HEK293 (cell line): ENCODE results near the gene EBF3.
A peak's percentile ranks its signal among the peaks of the same experiment; 100 is the strongest.

Experiments
- CTCF ChIA-PET: fragments of 350-600 bp; formaldehyde crosslinking; extraction: SDS; loops from one replicate; lab custom pipeline; 2021; ENCODE audit warnings: antibody characterized with exemption; lab: Yijun Ruan, JAX
- POLR2A ChIA-PET: fragments of 300-600 bp; formaldehyde crosslinking; extraction: SDS; loops from one replicate; lab custom pipeline; 2020; ENCODE audit warnings: antibody characterized with exemption, inconsistent platforms; lab: Yijun Ruan, JAX
- H3K27ac ChIP-seq: fragments of 200-500 bp; sonication (Bioruptor generic); 2 replicates; pipeline ENCODE4 v1.5.1; 2014; ENCODE audit warnings: low read depth, low read length, control low read depth, inconsistent platforms; ENCODE audit errors: extremely low read depth
- H3K36me3 ChIP-seq, 2 experiments: fragments of 200-500 bp in 1 of 2; sonication (Bioruptor generic) in 1 of 2; 1 replicate in 1 of 2; 2 replicates in 1 of 2; pipeline ENCODE4 v1.5.1; 2014 to 2017; ENCODE audit warnings: inconsistent platforms in 2 of 2, low read length in 2 of 2; ENCODE audit not compliant: control insufficient read depth in 2 of 2, insufficient read depth in 1 of 2
- H3K4me1 ChIP-seq: fragments of 200-500 bp; sonication (Bioruptor generic); 2 replicates; pipeline ENCODE4 v1.5.1; 2014; ENCODE audit warnings: mild to moderate bottlenecking, low read length, inconsistent platforms; ENCODE audit not compliant: control insufficient read depth, insufficient read depth
- H3K4me3 ChIP-seq: 2 replicates; pipeline ENCODE4 v1.5.1; 2011; ENCODE audit warnings: low read depth, mild to moderate bottlenecking, control low read depth, low read length, moderate library complexity
- H3K9me3 ChIP-seq: fragments of 200-500 bp; sonication (Bioruptor generic); 2 replicates; pipeline ENCODE4 v1.5.1; 2014; ENCODE audit warnings: low read depth, low read length, inconsistent platforms; ENCODE audit not compliant: control insufficient read depth, insufficient read depth
- FEZF1 ChIP-seq: fragments of 450-650 bp; formaldehyde crosslinking; IDR thresholded peaks from 2 replicates; pipeline ENCODE4 v1.5.1; 2016; ENCODE audit warnings: missing biosample characterization, missing genetic modification characterization
- GLIS2 ChIP-seq: fragments of 450-650 bp; formaldehyde crosslinking; IDR thresholded peaks from 2 replicates; pipeline ENCODE4 v1.5.1; 2016; ENCODE audit warnings: missing biosample characterization, missing genetic modification characterization
- HOXD13 ChIP-seq: sonication (generic); formaldehyde crosslinking; IDR thresholded peaks from 2 replicates; pipeline ENCODE4 v1.8.0; 2022; ENCODE audit warnings: missing genetic modification reagents, borderline replicate concordance
- KLF8 ChIP-seq: fragments of 450-650 bp; formaldehyde crosslinking; IDR thresholded peaks from 2 replicates; pipeline ENCODE4 v1.5.1; 2016; ENCODE audit warnings: missing biosample characterization, missing genetic modification characterization
- MYNN ChIP-seq: fragments of 450-650 bp; formaldehyde crosslinking; IDR thresholded peaks from 2 replicates; pipeline ENCODE4 v1.5.1; 2016; ENCODE audit warnings: missing biosample characterization, missing genetic modification characterization, borderline replicate concordance
- REPIN1 ChIP-seq: fragments of 450-650 bp; formaldehyde crosslinking; IDR thresholded peaks from 2 replicates; pipeline ENCODE4 v1.5.1; 2017; ENCODE audit warnings: missing biosample characterization, missing genetic modification characterization, low read depth
- YY1 ChIP-seq: fragments of 450-650 bp; formaldehyde crosslinking; IDR thresholded peaks from 2 replicates; pipeline ENCODE4 v1.5.1; 2018; ENCODE audit warnings: missing biosample characterization, missing genetic modification characterization
- ZBTB1 ChIP-seq: fragments of 450-650 bp; formaldehyde crosslinking; IDR thresholded peaks from 2 replicates; pipeline ENCODE4 v1.5.1; 2016; ENCODE audit warnings: missing biosample characterization, missing genetic modification characterization
- ZBTB7A ChIP-seq: fragments of 450-650 bp; formaldehyde crosslinking; IDR thresholded peaks from 2 replicates; pipeline ENCODE4 v1.5.1; 2016; ENCODE audit warnings: low read depth, missing biosample characterization, missing genetic modification characterization
- ZIC2 ChIP-seq: fragments of 450-650 bp; formaldehyde crosslinking; IDR thresholded peaks from 2 replicates; pipeline ENCODE4 v1.5.1; 2016; ENCODE audit warnings: missing biosample characterization, missing genetic modification characterization
- ZNF114 ChIP-seq: fragments of 450-650 bp; formaldehyde crosslinking; IDR thresholded peaks from 2 replicates; pipeline ENCODE4 v1.5.0; 2017; ENCODE audit warnings: missing biosample characterization, missing genetic modification characterization
- ZNF138 ChIP-seq: fragments of 450-650 bp; formaldehyde crosslinking; IDR thresholded peaks from 2 replicates; pipeline ENCODE4 v1.5.1; 2016; ENCODE audit warnings: missing biosample characterization, missing genetic modification characterization, borderline replicate concordance
- ZNF2 ChIP-seq: fragments of 450-650 bp; formaldehyde crosslinking; IDR thresholded peaks from 2 replicates; pipeline ENCODE4 v1.5.1; 2016; ENCODE audit warnings: missing biosample characterization, missing genetic modification characterization
- ZNF280C ChIP-seq: fragments of 450-650 bp; formaldehyde crosslinking; IDR thresholded peaks from 2 replicates; pipeline ENCODE4 v1.5.1; 2016; ENCODE audit warnings: missing biosample characterization, missing genetic modification characterization
- ZNF292 ChIP-seq: fragments of 450-650 bp; formaldehyde crosslinking; IDR thresholded peaks from 2 replicates; pipeline ENCODE4 v1.5.1; 2016; ENCODE audit warnings: low read depth, missing biosample characterization, missing genetic modification characterization, borderline replicate concordance
- ZNF311 ChIP-seq: fragments of 450-650 bp; formaldehyde crosslinking; IDR thresholded peaks from 2 replicates; pipeline ENCODE4 v1.5.1; 2017; ENCODE audit warnings: missing biosample characterization, missing genetic modification characterization, borderline replicate concordance
- ZNF404 ChIP-seq: fragments of 450-650 bp; formaldehyde crosslinking; IDR thresholded peaks from 2 replicates; pipeline ENCODE4 v1.5.1; 2017; ENCODE audit warnings: missing biosample characterization, missing genetic modification characterization
- ZNF510 ChIP-seq: fragments of 450-650 bp; formaldehyde crosslinking; IDR thresholded peaks from 2 replicates; pipeline ENCODE4 v1.5.1; 2018; ENCODE audit warnings: mild to moderate bottlenecking, missing genetic modification characterization, missing biosample characterization; ENCODE audit not compliant: insufficient replicate concordance
- ZNF544 ChIP-seq: fragments of 450-650 bp; formaldehyde crosslinking; IDR thresholded peaks from 2 replicates; pipeline ENCODE4 v1.5.0; 2017; ENCODE audit warnings: missing biosample characterization, missing genetic modification characterization
- ZNF548 ChIP-seq: fragments of 450-650 bp; formaldehyde crosslinking; IDR thresholded peaks from 2 replicates; pipeline ENCODE4 v1.5.1; 2016; ENCODE audit warnings: missing biosample characterization, missing genetic modification characterization
- ZNF624 ChIP-seq: fragments of 450-650 bp; formaldehyde crosslinking; IDR thresholded peaks from 2 replicates; pipeline ENCODE4 v1.5.1; 2017; ENCODE audit warnings: missing biosample characterization, missing genetic modification characterization
- ZNF626 ChIP-seq: fragments of 450-650 bp; sonication (Bioruptor Pico); formaldehyde crosslinking; IDR thresholded peaks from 2 replicates; pipeline ENCODE4 v1.5.1; 2018; ENCODE audit warnings: missing biosample characterization, missing genetic modification characterization, inconsistent platforms
- ZNF629 ChIP-seq: fragments of 450-650 bp; formaldehyde crosslinking; IDR thresholded peaks from 2 replicates; pipeline ENCODE4 v1.5.1; 2017; ENCODE audit warnings: missing biosample characterization, missing genetic modification characterization
- ZNF658 ChIP-seq: fragments of 450-650 bp; formaldehyde crosslinking; IDR thresholded peaks from 2 replicates; pipeline ENCODE4; 2016; ENCODE audit warnings: missing biosample characterization, missing genetic modification characterization
- ZNF76 ChIP-seq: fragments of 450-650 bp; formaldehyde crosslinking; IDR thresholded peaks from 2 replicates; pipeline ENCODE4; 2016; ENCODE audit warnings: low read depth, missing biosample characterization, missing genetic modification characterization, borderline replicate concordance
- ZSCAN16 ChIP-seq: fragments of 450-650 bp; formaldehyde crosslinking; IDR thresholded peaks from 2 replicates; pipeline ENCODE4 v1.5.1; 2016; ENCODE audit warnings: missing biosample characterization, missing genetic modification characterization
- ZSCAN5A ChIP-seq: fragments of 450-650 bp; formaldehyde crosslinking; IDR thresholded peaks from 2 replicates; pipeline ENCODE4 v1.5.1; 2016; ENCODE audit warnings: missing biosample characterization, missing genetic modification characterization
- TF ChIP-seq, protein P1 (sequence below): fragments of 450-650 bp; formaldehyde crosslinking; IDR thresholded peaks from 2 replicates; pipeline ENCODE4 v1.5.1; 2016; ENCODE audit warnings: missing biosample characterization, missing genetic modification characterization
- TF ChIP-seq, protein P2 (sequence below): fragments of 450-650 bp; formaldehyde crosslinking; IDR thresholded peaks from 2 replicates; pipeline ENCODE4 v1.5.1; 2016; ENCODE audit warnings: missing biosample characterization, missing genetic modification characterization
- TF ChIP-seq, protein P3 (sequence below): fragments of 450-650 bp; formaldehyde crosslinking; IDR thresholded peaks from 2 replicates; pipeline ENCODE4 v1.5.1; 2016; ENCODE audit warnings: missing biosample characterization, missing genetic modification characterization

The EBF3 gene

DNA sequence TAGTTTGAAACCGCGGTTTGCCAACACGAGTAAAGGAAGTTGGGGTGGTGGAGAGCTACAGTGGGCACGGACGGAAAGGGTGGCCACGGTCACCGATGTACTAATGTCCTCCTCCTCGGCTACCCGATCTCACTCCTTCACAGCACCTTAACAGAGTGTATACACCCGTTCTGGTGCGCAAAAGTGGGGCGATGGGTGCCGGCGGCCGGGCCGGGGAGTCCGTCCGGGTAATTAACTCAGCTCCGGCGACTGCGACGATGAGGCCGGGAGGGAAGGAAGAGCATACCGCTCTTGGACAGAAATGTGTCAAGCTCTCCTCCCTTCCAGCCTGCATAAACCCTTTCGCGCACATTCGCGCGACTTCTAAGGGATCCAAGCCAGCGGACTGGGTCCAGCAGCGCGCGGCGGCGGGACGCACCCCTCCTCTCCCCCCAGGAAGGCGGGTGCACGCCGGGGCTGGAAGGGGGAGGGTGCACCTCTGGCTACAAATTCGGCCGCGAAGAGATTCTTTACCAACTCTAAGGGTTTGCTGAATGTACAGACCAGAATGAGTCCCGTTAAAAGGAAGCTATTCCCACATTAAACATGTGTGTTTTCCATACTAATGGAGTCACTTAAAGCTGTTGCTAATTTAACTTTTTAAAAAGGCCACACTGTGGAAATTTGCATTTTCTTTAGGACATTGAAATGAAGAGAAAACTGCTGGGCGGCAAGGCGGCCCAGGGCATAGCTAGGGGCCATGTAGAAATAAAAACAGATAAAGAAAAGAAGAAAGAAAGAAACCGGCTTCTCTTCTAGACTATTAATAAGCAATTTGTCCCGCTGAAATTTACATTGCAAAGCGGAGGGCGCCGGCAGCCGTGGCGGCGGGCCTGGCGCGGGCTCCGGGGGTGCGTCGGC, 6.6 kb upstream of the EBF3 start:
- H3K27ac ChIP-seq, result peak overlapping the region; percentile 34; the same call in 1 of the 2 replicates
- CTCF ChIA-PET, result interaction anchor here (0.6 to 3.0 kb wide), 23 partner anchors 14 to 1702 kb away, joined by 3 to 18 read pairs (median 4); partner anchors contain the start of gene MGMT
- no peaks in the 10 kb centered on the region for H3K9me3 ChIP-seq
- H3K4me3 ChIP-seq, result peak overlapping the region; percentile 38
- peaks cover 10% of the 10 kb centered on the region; the same call in 1 of the 2 replicates for H3K4me1 ChIP-seq
- no peaks in the 10 kb centered on the region for H3K36me3 ChIP-seq
- POLR2A ChIA-PET, result interaction anchor here (0.6 kb wide), 1 partner anchor 141 kb away, joined by 3 read pairs; no protein-coding TSS in a partner anchor
- no peak for TF ChIP-seq ZNF510 (tag by site-specific recombination)
- TF ChIP-seq ZNF292 (tag by site-specific recombination), result no peak
- no peak for TF ChIP-seq MYNN (tag by site-specific recombination)
- peak; percentile 33; the same call in 1 of the 2 replicates for TF ChIP-seq ZNF76 (tag by site-specific recombination)
- TF ChIP-seq, protein P1, sequence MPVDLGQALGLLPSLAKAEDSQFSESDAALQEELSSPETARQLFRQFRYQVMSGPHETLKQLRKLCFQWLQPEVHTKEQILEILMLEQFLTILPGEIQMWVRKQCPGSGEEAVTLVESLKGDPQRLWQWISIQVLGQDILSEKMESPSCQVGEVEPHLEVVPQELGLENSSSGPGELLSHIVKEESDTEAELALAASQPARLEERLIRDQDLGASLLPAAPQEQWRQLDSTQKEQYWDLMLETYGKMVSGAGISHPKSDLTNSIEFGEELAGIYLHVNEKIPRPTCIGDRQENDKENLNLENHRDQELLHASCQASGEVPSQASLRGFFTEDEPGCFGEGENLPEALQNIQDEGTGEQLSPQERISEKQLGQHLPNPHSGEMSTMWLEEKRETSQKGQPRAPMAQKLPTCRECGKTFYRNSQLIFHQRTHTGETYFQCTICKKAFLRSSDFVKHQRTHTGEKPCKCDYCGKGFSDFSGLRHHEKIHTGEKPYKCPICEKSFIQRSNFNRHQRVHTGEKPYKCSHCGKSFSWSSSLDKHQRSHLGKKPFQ (tag by site-specific recombination), result no peak
- TF ChIP-seq ZSCAN5A (tag by site-specific recombination), result no peak
- TF ChIP-seq YY1, result no peak
- TF ChIP-seq, protein P2, sequence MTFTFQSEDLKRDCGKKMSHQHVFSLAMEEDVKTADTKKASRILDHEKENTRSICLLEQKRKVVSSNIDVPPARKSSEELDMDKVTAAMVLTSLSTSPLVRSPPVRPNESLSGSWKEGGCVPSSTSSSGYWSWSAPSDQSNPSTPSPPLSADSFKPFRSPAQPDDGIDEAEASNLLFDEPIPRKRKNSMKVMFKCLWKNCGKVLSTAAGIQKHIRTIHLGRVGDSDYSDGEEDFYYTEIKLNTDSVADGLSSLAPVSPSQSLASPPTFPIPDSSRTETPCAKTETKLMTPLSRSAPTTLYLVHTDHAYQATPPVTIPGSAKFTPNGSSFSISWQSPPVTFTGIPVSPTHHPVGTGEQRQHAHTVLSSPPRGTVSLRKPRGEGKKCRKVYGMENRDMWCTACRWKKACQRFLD (tag by site-specific recombination), result no peak
- TF ChIP-seq ZNF624 (tag by site-specific recombination), result no peak
- TF ChIP-seq ZNF138 (tag by site-specific recombination), result no peak
- no peak for TF ChIP-seq ZNF544 (tag by site-specific recombination)
- TF ChIP-seq ZNF280C (tag by site-specific recombination), result no peak
- no peak for TF ChIP-seq ZNF2 (tag by site-specific recombination)
- TF ChIP-seq, protein P3, sequence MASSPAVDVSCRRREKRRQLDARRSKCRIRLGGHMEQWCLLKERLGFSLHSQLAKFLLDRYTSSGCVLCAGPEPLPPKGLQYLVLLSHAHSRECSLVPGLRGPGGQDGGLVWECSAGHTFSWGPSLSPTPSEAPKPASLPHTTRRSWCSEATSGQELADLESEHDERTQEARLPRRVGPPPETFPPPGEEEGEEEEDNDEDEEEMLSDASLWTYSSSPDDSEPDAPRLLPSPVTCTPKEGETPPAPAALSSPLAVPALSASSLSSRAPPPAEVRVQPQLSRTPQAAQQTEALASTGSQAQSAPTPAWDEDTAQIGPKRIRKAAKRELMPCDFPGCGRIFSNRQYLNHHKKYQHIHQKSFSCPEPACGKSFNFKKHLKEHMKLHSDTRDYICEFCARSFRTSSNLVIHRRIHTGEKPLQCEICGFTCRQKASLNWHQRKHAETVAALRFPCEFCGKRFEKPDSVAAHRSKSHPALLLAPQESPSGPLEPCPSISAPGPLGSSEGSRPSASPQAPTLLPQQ (tag by site-specific recombination), result 0 out of 2 replicates have a peak, but pooled peaks have one; percentile 21
- TF ChIP-seq ZSCAN16 (tag by site-specific recombination), result no peak
- TF ChIP-seq HOXD13 (CRISPR knock-in tag), result no peak
- TF ChIP-seq ZNF114, result no peak
- TF ChIP-seq ZIC2 (tag by site-specific recombination), result peak; percentile 62
- TF ChIP-seq ZNF404 (tag by site-specific recombination), result no peak
- no peak for TF ChIP-seq ZNF311 (tag by site-specific recombination)
- no peak for TF ChIP-seq ZNF658
- TF ChIP-seq FEZF1 (tag by site-specific recombination), result no peak
- TF ChIP-seq ZNF626 (tag by site-specific recombination), result no peak
- TF ChIP-seq GLIS2 (tag by site-specific recombination), result 0 out of 2 replicates have a peak, but pooled peaks have one; percentile 33
- TF ChIP-seq ZBTB1 (tag by site-specific recombination), result no peak
- no peak for TF ChIP-seq ZBTB7A (tag by site-specific recombination)
- no peak for TF ChIP-seq REPIN1 (tag by site-specific recombination)
- TF ChIP-seq ZNF629 (tag by site-specific recombination), result no peak
- TF ChIP-seq KLF8 (tag by site-specific recombination), result peak; percentile 43; the same call in 1 of the 2 replicates
- TF ChIP-seq ZNF548, result no peak
